Activated CD4-positive, alpha-beta T cell treated with anti-CD3 and anti-CD28 coated beads, Interleukin-2, amount 50 U/mL, for 48 hours (primary cell): Measurements from ENCODE around the gene MTMR1.

Experiments
- DNase-seq, 2 experiments: peaks; one replicate each; pipeline ENCODE4 v3.0.0-alpha.2; 2020

MTMR1 gene

DNA sequence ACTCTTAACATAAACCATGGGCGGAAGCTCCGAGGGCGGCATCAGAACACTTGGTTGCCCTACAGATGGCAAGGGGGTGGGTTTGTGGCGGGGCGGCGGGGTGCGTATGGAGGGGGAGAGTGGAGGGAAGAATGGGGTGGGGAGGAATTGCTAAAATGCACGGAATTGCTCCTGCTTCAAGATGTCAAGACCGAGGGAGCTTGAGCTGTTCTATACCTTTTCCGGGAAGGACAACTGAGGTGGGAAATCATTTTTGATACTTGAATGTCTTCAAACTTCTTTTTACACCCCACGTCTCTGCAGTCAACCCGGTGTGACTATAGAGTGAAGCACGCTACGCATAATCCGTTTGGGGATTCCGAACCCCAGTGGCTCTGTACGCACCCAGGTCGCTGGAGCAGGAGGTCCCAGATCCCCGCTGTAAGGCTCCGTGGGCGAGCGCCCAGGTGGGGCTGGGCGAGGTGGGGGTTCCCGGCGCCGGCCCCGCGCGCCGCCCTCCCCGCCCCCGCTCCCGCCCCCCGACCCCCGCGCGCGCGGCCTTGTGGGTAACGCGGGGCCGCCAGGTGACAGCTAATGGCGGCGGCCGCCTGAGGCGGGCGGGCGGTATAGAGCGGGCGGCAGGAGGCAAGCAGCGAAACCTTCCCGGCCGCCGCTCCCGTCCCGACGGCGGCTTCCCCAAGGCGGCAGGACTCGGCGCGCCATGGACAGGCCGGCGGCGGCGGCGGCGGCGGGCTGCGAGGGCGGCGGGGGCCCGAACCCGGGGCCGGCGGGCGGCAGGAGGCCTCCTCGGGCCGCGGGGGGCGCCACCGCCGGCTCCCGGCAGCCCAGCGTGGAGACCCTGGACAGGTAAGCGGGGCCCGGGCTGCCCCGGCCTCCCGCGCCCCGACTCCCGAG, at the start of gene MTMR1:
MTMR1 (plus strand) TSS at position 566 of the 894 bp plus-strand sequence; CDS start at position 701, 135 bp downstream.
- DNase-seq = peak; percentile 41 to 49

DNA sequence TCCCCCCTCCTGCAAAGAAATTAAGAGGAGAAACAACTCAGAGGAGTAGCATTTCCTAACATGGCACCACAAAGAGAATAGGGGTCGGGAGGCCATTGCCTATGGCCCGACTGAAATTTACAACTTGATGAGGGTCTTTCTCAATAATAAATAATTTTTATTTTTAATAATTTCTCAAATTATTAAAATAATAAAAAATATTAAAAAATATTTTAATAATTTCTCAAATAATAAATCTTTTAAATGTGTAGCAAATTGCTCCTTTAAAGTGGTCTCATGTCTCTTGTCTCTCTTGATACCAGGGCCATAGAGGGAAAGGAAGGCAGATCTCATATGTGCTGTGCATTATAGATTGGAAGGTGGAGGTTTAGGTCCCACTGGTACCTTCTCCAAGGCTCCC, 49.2 kb upstream of the MTMR1 start:
- DNase-seq = no peak

DNA sequence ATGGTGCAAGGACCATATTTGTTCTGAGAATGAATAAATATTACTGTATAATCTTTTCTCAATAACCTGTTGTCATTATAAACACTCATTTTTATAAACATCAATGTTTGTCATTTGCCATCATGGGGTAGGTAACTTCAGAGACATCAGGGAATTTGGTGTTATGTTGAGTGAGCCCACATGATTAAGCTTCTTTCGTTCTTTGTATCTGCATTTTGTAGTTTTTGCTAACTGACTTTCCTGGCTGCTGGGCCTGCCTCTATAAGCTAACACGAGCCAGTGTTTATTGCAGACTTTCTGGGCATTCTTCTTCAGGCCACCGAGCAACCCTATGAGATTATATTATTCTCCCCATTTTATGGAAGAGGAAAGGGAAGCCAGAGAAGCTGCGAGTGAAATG, 48.8 kb upstream of the MTMR1 start:
- DNase-seq = no peak

DNA sequence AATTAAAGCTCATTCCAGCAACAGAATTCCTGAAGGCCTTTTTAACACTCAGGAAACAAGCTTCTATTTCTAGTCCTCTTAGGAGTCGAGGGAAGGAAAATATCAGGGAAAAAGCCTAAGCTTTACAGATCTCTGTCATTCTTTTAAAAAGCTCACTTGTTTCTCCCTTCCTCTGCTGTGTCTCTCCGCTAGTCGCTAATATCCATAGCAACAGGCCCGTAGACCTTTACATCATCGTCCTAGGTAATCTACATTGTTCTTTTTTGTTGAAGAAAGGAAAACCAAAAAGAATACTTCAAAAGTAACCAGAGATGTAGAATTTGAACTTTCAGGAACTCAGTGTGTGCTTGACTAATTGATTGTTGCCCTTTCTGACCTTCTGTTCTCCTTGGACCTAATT, 45.9 kb upstream of the MTMR1 start:
- no peak for DNase-seq

DNA sequence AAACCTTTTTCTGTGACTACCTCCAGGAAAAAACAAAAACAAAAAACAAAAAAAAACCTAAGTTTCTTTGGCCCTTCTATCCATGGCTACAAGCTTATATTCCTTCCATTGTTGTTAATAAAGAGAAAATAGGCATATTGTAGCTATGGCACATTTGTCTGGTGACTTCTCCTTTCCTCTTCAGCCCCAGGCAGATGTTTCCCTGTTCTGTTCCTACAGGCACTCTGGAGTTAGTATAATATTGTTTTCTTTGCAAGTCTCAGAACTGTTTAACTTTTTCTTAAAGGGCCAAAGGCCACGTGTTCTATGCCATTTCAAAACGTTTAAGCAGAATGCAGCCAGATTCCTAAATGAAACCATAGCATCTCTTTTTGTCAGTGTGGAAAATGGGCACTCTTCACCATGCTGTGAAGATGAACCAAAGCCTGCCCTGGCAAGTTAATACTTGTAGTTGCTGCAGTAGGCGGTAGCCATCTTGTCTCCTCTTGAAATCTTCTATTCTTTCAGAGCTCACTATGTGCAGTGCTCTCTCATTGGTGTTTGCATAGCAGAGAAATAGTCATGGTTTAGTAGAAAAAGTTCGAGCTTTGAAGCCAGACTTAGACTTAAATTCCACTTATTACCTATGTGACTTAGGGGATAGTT, 44.8 kb upstream of the MTMR1 start:
- DNase-seq = no peak

DNA sequence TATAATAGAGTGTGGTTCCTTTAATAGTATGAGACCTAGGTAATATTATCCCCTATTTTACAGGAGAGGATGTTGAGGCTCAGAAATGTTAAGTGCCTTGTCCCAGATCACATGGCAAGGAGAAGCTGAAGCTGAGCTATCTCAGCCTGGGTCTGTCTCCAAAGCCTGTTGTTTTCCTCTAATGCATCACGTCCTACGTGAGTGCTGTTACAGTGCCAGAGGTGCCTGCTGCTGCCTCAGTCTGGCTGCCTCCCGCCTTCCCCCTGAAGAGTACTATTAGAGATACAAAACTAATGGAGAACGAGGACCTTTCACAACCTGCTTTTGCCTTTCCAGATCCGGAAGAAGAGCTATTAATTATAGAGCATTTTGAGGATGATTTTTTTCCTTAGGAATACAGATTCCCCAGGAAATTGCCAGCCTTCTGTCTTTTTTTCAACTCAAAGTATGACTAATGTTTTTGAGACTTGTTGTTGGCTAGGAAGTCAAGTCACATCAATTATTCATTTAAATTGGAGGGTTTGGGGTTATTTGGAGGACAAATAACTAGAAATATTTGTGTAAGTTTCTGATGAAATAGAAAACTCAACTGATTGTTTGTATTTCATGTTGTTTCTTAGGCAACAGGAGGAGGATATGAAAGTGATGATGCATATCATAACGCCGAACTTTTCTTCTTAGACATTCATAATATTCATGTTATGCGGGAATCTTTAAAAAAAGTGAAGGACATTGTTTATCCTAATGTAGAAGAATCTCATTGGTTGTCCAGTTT, 43.9 kb upstream of the MTMR1 start:
- no peak for DNase-seq

DNA sequence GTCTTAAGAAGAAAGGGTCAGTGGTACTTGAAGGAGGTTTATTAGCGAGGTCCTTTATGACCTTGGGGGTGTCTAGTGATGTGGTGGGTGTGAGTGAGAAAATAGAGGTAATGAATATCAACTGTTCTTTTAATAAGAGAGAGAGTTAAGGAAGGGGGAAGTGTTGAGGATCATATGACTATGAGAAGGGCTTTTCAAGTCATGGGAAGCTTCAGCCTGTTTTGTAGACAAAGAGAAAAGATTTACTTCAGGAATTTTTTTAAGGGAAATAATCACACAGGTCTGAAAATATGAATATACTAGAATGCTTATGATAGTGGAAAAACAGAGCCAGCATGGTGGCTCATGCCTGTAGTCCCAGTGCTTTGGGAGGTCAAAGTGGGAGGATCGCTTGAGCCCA, 41.3 kb upstream of the MTMR1 start:
- no peak for DNase-seq

DNA sequence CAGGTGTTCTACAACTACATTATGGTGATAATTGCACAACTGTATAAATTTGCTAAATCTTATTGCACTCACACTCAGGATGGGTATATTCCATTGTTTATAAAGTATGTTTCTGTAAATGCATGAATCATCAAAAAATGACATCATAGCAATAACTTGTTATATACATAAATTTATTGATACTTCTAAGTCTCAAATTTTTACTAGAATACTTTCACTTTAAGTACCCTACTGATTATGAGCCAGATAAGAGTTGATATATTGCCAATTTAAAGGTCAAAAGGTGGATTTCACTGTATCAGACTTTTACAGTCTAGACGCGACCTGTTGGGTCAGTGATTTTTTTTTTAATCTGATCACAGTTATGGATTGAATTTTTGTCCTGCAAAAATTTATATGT, 37.4 kb upstream of the MTMR1 start:
- no peak for DNase-seq

DNA sequence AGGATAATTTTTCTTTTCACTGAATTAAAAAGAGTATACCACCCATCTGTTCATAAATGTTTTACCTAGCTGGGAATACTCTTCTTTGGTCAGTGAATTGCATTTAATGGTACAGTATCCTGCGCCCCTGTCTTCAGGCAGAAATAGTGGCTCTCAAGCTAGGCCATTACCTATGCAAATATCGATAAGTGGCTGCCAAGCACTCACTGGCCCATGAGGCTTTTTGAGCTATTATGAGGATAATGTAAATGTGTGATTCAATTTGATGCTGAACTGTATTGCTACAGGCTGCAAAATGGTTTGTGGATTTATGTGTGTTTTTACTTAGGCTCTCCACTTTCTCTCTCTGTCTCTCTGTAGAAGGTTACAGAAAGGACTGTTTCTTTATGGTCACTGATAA, 30.1 kb upstream of the MTMR1 start:
- DNase-seq = no peak

DNA sequence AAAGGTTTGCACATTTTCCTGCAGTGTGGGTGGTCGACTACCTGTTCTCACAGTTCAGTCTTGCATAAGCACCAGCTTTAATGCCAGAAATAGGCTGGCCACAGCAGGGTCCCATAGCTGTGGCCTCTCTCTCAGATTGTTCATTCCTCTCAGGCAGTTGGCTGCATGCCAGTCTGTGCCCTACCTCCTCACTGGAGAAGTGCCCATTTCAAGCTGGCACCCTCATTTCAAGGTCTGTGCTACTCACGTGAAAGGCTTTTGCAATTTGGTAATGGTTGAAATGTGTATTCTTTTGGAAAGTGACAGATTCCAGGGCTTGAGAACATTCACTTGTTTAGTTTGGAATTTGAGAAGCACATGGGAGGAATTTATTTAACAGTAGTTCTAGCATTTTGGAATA, 28.9 kb upstream of the MTMR1 start:
- no peak for DNase-seq

DNA sequence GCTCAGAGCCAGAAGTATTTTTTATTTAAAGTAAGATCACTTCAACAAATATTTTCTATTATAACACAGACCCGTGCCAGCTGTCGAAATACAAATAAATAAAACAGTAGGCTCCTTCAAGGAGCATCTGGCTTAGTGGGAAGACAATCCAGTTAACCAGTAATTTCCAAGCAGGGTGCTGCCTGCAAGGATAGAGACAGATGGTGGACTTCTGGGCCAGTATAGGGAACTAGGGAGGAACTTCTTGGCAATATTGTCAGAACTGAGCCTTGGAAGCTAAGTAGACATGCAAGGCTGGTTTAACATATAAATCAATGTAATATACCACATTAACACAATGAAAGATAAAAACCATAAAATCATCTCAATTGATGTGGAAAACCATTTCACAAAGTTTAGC, 17.0 kb upstream of the MTMR1 start:
- DNase-seq = no peak

DNA sequence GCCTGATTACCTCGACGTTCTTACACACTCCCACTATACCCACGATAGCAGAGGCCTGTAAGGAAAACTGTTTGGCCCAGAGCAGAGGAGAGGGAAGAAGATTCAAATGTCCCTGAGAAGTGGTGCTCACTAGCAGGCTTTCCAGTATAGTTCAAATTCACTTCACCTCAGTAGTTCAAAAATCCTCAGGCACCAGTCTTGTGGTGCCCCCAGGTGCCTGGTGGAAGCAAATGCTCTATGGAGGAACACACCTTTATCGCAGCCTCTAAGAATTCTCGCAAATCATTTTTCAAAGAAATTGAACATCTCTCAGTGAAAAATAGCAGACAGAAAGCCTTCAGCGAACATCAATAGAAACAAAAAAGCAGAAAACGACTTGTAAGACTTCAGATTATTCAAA, 12.2 kb upstream of the MTMR1 start:
- DNase-seq = no peak

DNA sequence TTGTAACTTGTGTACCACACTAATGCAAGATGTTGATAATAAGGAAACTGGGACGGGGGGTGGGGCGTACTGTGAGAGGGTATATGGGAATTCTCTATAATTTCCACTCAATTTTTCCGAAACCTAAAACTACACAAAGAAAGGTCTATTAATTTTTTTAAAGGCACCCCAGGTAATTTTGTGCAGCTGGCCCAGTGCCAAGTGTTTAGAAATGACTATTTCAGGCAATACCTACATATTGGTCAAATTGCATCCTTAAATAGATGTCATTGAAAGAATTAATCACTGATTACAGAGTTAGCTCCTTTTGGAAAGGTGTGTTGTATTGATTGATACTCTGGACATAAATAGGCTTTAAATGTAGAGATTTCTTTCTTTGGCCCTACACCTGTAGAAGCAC, 10.1 kb upstream of the MTMR1 start:
- DNase-seq = no peak

DNA sequence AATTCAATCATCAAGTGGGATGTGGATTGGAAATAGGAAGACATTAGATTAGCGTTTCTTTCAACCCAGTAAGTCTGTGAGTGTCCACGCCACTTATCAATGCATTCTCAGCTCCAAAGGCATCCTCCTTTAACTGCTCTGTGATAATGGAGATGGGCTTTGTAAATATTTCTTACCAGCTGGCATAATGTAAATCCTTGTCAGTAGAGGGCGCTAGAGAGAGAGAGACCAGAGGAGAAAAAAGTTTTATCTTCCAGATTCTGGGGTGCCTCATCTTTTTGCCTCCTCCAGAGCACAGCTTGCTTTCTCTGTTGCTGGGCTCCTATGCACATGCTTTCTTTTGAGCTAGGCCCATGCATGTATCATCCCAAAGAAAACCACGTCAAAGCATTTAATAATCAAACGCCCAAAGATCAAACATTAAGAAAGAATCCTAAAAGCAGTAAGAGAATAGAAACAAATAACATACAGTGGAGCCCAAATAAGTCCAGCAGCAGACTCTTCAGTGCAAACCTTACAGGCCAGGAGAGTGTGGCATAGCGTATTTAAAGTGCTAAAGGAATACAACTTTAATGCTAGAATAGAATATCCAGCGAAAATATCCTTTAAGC, 9.6 kb upstream of the MTMR1 start:
- no peak for DNase-seq

DNA sequence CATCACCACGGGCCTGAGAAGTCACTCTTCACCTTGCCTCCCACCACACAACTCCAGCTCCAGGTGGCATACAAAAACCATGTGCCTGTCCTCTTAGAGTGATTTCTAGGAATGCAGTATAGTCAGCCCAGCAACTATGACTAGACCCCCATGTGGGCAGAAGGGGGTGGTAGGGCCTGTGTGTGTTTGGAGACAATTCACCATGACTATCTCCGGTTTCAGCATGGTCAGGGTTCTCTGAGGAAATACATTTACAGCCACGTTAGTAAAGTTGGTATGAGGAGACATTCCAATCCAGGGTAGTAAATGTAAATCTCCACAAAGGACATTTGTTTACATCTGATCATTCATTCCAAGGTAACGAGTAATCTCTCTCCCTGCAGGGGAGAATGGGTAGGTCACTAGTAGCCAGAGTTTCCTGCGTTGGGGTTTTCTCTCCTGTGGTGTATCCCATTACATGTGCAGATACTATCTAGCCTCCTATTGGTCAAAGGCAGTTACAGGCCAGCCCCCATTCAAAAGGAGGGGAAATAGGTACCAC, 4.2 kb upstream of the MTMR1 start:
- no peak for DNase-seq

DNA sequence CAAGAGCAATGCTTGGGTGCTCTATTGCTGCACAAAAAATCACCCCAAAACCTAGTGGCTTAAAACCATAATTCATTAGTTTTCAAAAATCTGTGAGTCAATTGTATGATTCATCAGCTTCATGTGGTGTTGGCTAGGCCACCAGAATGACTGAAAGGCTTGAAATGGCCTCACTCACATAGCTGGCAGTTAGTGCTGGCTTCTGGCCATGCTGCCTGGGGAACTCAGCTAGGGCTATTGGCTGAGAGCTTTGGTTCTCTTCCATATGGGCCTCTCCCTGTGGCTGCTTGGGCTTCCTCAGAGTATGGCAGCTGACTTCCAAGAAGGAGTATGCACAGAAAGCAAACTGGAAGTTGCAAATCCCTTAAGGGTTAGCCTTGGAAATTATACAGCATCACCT, 3.1 kb upstream of the MTMR1 start:
- DNase-seq = peak in 1 of 2 experiments; percentile 34

DNA sequence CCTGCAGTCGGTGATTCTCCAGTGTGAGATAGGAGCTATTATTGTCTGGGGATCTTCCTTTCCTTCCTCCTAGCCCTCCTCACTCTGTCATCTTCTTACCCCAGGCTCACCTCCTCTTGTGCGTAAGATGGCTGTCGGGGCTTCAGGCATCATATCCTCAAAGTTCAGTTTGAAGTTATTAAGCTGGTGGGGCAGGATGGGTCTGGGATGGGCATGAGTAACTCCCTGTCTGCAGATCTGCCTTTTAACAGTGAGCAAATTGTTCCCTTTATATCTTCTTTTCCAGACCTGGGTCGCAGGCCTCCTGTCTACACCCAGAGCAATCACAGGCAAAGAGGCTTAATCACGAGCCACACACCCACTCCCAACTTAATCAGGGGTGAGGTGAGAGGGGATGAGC, 900 bp upstream of the MTMR1 start:
- peak in 1 of 2 experiments; percentile 20 for DNase-seq

DNA sequence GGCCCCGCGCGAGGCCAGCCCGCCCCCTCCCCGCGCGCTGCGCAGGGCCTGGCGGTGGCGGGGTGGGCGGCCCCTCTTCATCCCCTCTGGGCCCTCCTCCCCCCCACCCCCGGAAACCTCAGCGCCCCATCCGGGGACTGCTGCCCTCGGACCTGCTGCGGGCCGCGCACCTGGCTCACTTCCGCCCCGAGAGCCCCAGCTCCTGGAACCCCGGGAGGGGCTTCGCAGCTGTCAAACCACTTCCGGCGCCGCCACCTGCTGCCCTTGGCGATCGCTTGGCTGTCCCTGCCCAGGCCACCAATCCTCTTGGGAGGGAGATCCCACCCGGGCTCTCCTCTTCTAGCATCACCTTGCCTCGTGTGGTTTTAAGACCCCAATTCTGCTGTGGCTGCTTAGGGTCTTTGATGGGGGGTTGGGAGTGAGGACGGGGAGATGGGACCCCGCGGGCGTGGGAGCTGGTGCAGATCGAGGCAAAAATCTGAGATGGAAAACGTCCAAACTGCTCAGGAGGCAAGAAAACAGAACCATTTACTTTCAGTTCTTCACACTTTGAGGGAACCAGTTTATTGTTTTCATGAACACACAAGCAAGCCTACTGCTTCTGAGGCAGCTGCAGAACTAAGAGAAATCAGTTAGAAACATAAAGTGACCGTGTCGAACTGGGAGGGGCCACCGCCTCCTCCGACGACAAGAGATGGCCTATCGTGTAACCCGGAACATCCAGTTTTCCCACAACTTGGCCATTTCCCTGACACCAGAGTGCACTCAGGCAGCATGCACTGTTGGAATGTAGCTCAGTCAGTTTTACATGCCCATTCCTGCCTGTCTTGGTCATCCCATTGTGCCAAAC, 754 bp downstream of the MTMR1 start:
- DNase-seq = peak; percentile 71 to 74

DNA sequence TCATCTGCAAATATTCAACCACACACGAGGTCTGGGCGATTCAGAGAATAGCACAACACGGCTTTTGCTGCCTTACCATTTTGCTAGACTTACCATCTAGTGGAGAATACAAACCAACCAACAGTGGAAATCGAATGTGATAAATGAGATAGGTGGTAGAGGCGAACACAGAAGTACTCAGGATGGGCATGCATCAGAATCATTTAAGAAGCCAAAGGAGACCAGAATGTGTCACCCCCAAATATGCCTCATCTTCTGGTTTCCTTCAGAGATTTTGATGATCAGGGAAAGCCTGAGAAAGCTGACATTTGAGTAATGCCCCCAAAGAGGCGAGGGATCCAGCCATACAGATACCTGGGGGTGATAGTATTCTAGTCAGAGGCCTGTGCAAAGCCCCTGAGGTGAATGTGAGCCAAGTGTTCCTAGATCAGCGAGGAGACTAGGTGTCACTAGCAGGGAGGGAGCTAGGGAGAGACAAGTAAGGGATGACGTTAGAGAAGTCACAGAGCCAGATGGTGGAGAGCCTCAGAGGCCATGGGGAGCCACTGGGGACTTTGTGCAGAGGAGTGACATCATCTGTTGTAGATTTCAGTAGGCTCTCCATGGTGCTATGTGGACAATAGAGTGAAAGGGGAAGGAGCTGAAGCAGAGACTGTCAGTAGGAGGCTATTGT, 1.7 kb downstream of the MTMR1 start:
- peak; percentile 35 to 51 for DNase-seq

DNA sequence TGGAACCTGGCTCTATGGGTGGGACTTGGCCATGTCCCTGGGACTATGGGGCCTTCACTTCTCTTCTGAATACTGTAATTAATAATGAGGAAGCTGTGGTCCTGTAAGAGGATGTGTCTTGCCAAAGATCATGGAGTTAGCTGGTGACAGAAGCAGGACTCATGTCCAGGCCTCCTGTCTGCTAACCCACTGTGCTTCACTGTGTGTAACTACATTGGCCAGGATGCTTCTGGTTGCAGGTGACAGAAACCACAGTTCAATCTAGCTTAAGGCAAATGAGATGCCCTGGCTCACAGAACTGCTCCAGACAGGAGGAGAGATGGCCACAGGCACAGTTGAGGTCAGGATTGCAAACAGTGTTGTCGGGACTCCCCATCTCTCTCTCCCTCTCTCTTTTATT, 3.1 kb downstream of the MTMR1 start:
- DNase-seq = no peak

DNA sequence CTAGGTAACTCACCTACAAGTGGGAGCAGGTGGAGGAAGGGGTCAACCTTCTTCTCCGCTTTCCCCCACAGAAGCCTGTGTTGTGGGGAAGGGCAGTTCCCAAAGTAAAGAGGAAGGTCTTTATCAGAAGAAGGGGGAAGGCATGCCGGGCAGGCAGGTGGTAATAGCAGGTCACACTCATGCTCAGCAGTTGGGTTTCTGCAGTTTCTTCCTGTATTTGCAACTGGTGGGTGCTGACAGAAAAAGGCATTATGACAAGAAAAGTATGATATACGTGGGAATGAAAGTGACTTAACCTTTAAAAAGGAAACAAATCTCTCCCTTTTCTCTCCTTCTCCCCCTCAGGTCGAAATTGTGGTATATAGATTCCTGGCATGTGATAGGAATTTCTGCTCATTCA, 3.7 kb downstream of the MTMR1 start:
- peak; percentile 26 to 35 for DNase-seq
